B cell (primary cell): ENCODE measurements around the gene DRAP1. TPM values are rescaled to one million over a fixed set of nuclear protein-coding genes. Genes with fewer than 3 reads are reported as not detected.

Source experiments
- ATAC-seq: fragments of 200-7000 bp; cut with Tn5 transposase; one replicate; pipeline ENCODE4 v1.10.0; 2021; ENCODE audit warnings: low read depth, mild to moderate bottlenecking, moderate number of reproducible peaks, moderate library complexity
- CTCF ChIA-PET: fragments of 350-600 bp; sonication (Branson Sonifier 250); formaldehyde crosslinking; loops from one replicate; lab custom pipeline; 2021; ENCODE audit warnings: antibody characterized with exemption, inconsistent platforms; lab: Charles Lee
- POLR2A ChIA-PET: fragments of 350-600 bp; sonication (Branson Sonifier 250); formaldehyde crosslinking; loops from one replicate; lab custom pipeline; 2021; ENCODE audit warnings: antibody characterized with exemption; lab: Charles Lee
- DNase-seq: peaks from one replicate; pipeline ENCODE4 v3.0.0; 2013
- H2AFZ ChIP-seq: 2 replicates; pipeline ENCODE4 v1.6.1; 2012; ENCODE audit warnings: mild to moderate bottlenecking, low read depth, low read length; ENCODE audit not compliant: insufficient read depth, poor library complexity, severe bottlenecking
- H3K27ac ChIP-seq, 2 donors: 1 replicate in 1 of 2; 2 replicates in 1 of 2; pipeline ENCODE4 v1.5.1; 2012 to 2013; ENCODE audit warnings: low read length in 2 of 2, mild to moderate bottlenecking in 2 of 2, moderate library complexity in 1 of 2
- H3K27me3 ChIP-seq, 4 experiments: fragments of 200-600 bp in 1 of 4; sonication (generic) in 1 of 4; replicated peaks in 1 of 4; 1 replicate in 2 of 4; 2 replicates in 2 of 4; pipeline versions ENCODE4 v1.6.1 to v1.7.0; 2013 to 2016; ENCODE audit warnings: low read length in 3 of 4, mild to moderate bottlenecking in 2 of 4, mixed read lengths in 1 of 4, moderate library complexity in 1 of 4; ENCODE audit not compliant: insufficient read depth in 4 of 4, control insufficient read depth in 3 of 4; ENCODE audit errors: control extremely low read depth in 1 of 4
- H3K36me3 ChIP-seq, 2 experiments: replicated peaks in 1 of 2; 1 replicate in 1 of 2; 2 replicates in 1 of 2; pipeline versions ENCODE4 v1.6.1 to v1.7.1; 2013; ENCODE audit warnings: low read length in 1 of 2; ENCODE audit not compliant: insufficient read depth in 2 of 2, control insufficient read depth in 1 of 2; ENCODE audit errors: control extremely low read depth in 1 of 2, extremely low read depth in 1 of 2
- H3K4me1 ChIP-seq, 2 donors: fragments of 200-600 bp in 1 of 2; sonication (generic) in 1 of 2; 1 replicate in 1 of 2; 2 replicates in 1 of 2; pipeline versions ENCODE4 v1.5.1 to v1.6.1; 2013 to 2017; ENCODE audit warnings: low read length in 2 of 2; ENCODE audit not compliant: control insufficient read depth in 2 of 2, insufficient read depth in 2 of 2
- H3K4me2 ChIP-seq: replicated peaks from 2 replicates; pipeline ENCODE3; 2012; ENCODE audit warnings: mild to moderate bottlenecking, low read depth, low read length; ENCODE audit not compliant: poor library complexity, severe bottlenecking
- H3K4me3 ChIP-seq, 5 experiments: fragments of 200-600 bp in 1 of 5; sonication (generic) in 1 of 5; 1 replicate in 3 of 5; 2 replicates in 2 of 5; pipeline versions ENCODE4 v1.5.1 to v1.7.0; 2011 to 2016; ENCODE audit warnings: low read length in 4 of 5, mild to moderate bottlenecking in 4 of 5, low read depth in 2 of 5, control low read depth in 1 of 5, moderate library complexity in 1 of 5; ENCODE audit not compliant: insufficient read depth in 1 of 5; ENCODE audit errors: control extremely low read depth in 1 of 5, extremely low read depth in 1 of 5
- H3K79me2 ChIP-seq: fragments of 200-600 bp; sonication (generic); one replicate; pipeline ENCODE4 v1.6.0; 2016; ENCODE audit warnings: low read length; ENCODE audit not compliant: control insufficient read depth, insufficient read depth
- H3K9ac ChIP-seq: fragments of 200-600 bp; sonication (generic); 2 replicates; pipeline ENCODE4 v1.6.1; 2017; ENCODE audit warnings: mild to moderate bottlenecking, low read length, moderate library complexity
- H3K9me3 ChIP-seq, 3 donors: one replicate each; pipeline versions ENCODE4 v1.6.1 to v1.7.1; 2013; ENCODE audit warnings: low read length in 2 of 3; ENCODE audit not compliant: control insufficient read depth in 2 of 3, insufficient read depth in 1 of 3; ENCODE audit errors: control extremely low read depth in 1 of 3
- H4K20me1 ChIP-seq: 2 replicates; pipeline ENCODE4 v1.6.0; 2012; ENCODE audit warnings: mild to moderate bottlenecking, low read length; ENCODE audit not compliant: insufficient read depth, control insufficient read depth, poor library complexity, severe bottlenecking
- H3K27ac Mint-ChIP-seq: one replicate; pipeline ENCODE4 v1.8.0; 2021; ENCODE audit warnings: mixed read lengths
- H3K27me3 Mint-ChIP-seq: one replicate; pipeline ENCODE4 v1.8.0; 2021; ENCODE audit warnings: mixed read lengths
- H3K4me1 Mint-ChIP-seq: one replicate; pipeline ENCODE4 v1.8.0; 2021; ENCODE audit warnings: mixed read lengths
- H3K4me3 Mint-ChIP-seq: one replicate; pipeline ENCODE4 v1.8.0; 2021; ENCODE audit warnings: mixed read lengths
- H3K9me3 Mint-ChIP-seq: one replicate; pipeline ENCODE4 v1.8.0; 2022; ENCODE audit warnings: mixed read lengths; ENCODE audit not compliant: insufficient read depth
- CTCF ChIP-seq: fragments of 200-600 bp; IDR thresholded peaks from one replicate; pipeline ENCODE4 v1.8.0; 2022; ENCODE audit warnings: antibody characterized with exemption, mild to moderate bottlenecking
- EZH2 ChIP-seq: IDR thresholded peaks from 2 replicates; pipeline ENCODE4 v1.6.1; 2012; ENCODE audit warnings: borderline replicate concordance, low read depth, mild to moderate bottlenecking, moderate library complexity, low read length; ENCODE audit not compliant: insufficient read depth, poor library complexity, severe bottlenecking
- WGBS: methylation state at CpG from one replicate; pipeline ENCODE4 v1.1.5; 2013; ENCODE audit warnings: missing lambda C conversion rate; ENCODE audit not compliant: insufficient coverage; 5-methylcytosine and 5-hydroxymethylcytosine counted together
- intact Hi-C: fragments of 100-400 bp; cut with micrococcal nuclease; formaldehyde crosslinking; loops from one replicate; pipeline ENCODE4 v1.10.0; 2022
- polyA plus RNA-seq: library from polyadenylated mRNA; depleted of rRNA; stranded (reverse); fragments of >200 nt; gene quantifications from 2 replicates; pipeline ENCODE4 v1.2.3, GENCODE V29; 2012
- total RNA-seq, 2 donors: library from RNA; stranded (reverse); fragments of 120-200 nt in 1 of 2; gene quantifications; 1 replicate in 1 of 2; 2 replicates in 1 of 2; pipeline versions ENCODE4 v1.2.3 to v1.2.4, GENCODE V29; 2013 to 2022

Gene DRAP1
- total and polyA plus RNA-seq, 2 donors (not counting 1 experiment from before 2014, with no cell fraction given): 71.7 to 83.9 TPM

GRCh38 chr11:65870706-65871681 lies 48.2 kb upstream of the DRAP1 start:
- peaks cover 0 to 4% of the 10 kb centered on the region in 2 experiments for H3K36me3 ChIP-seq
- H3K9ac ChIP-seq: no peak overlapping the region
- H3K79me2 ChIP-seq: no peaks in the 10 kb centered on the region
- H3K27ac ChIP-seq: no peak overlapping the region
- Mint-ChIP-seq H3K27ac (peak overlapping the region; percentile 11), H3K9me3 (no peaks in the 10 kb centered on the region), H3K4me3 (peak overlapping the region; percentile 53), H3K4me1 (peaks cover 29% of the 10 kb centered on the region), H3K27me3 (peaks cover 5% of the 10 kb centered on the region)
- no peak overlapping the region for H2AFZ ChIP-seq
- 55% methylated on average over 16 of the region's 24 CpGs for WGBS
- ChIA-PET CTCF (interaction anchor here (0.5 to 7.0 kb wide), 4 partner anchors 11 to 157 kb away, joined by 3 to 71 read pairs (median 34); partner anchors contain the start of genes CCDC85B, CFL1, FIBP and MUS81), POLR2A (interaction anchor here (0.8 to 3.6 kb wide), 4 partner anchors 10 to 231 kb away, joined by 3 to 24 read pairs (median 12); partner anchors contain the start of genes FIBP and MUS81)
- TF ChIP-seq EZH2 (no peak), CTCF (no peak)
- H3K4me3 ChIP-seq: no peak overlapping the region
- H3K4me2 ChIP-seq: no peak overlapping the region
- no peaks in the 10 kb centered on the region for H3K27me3 ChIP-seq
- DNase-seq: no peak
- H3K4me1 ChIP-seq: peaks cover 10 to 29% of the 10 kb centered on the region in 2 donors
- no peak for ATAC-seq
- intact Hi-C loops: loop anchor here (5.0 kb wide), 1 partner anchor 181 kb away; the partner anchor contains the start of gene SF3B2
- no peaks in the 10 kb centered on the region for H4K20me1 ChIP-seq
- no peaks in the 10 kb centered on the region for H3K9me3 ChIP-seq
